ENCODE results near the gene ABI3BP. TPM values are rescaled to one million over a fixed set of nuclear protein-coding genes. Genes with fewer than 3 reads are reported as not detected.

ABI3BP gene
- total and polyA plus RNA-seq, 4 donors = 21.9 to 87.5 (median 59.9) TPM

DNA sequence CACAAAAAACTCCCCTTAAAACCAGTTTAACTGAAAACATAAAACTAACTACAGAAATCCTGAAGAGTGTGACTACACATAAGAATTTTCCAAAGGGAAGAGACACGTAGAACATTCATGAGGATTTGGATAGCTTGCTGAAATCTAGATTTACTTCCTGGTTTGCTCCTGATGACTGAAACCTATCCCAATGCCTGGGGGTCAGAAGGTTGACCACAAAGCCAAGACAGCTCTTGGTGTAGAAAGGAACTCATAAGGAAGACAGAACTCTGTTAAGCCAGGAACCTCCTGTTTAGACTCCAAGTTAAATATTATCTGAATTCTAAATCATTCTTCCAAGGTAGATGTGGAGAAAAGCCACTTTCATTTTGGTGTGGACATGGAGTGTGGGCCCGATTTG is 191.1 kb downstream of the ABI3BP start:
- Histone ChIP-seq H3K9ac (ENCODE audit: insufficient read depth in 1 of 2, low read length in 2 of 2) (no peak overlapping the region), H3K27ac (ENCODE audit: low read depth in 1 of 2, low read length in 1 of 2) (no peak overlapping the region), H3K4me1 (ENCODE audit: control insufficient read depth in 5 of 5, insufficient read depth in 5 of 5, low read length in 5 of 5) (peaks cover 0 to 6% (median 0%) of the 10 kb centered on the region in 5 donors), H3K27me3 (ENCODE audit: control insufficient read depth in 3 of 3, insufficient read depth in 3 of 3, low read length in 2 of 3) (no peaks in the 10 kb centered on the region), H3K9me3 (ENCODE audit: control insufficient read depth in 4 of 4, insufficient read depth in 3 of 4, low read length in 3 of 4) (no peaks in the 10 kb centered on the region), H3K36me3 (ENCODE audit: control insufficient read depth in 4 of 4, insufficient read depth in 4 of 4, low read length in 4 of 4) (no peaks in the 10 kb centered on the region), H3K4me3 (no peak overlapping the region)
- WGBS, 2 donors = 88% methylated on average over 2 of the region's 2 CpGs
- no peak for DNase-seq
- TF ChIP-seq, protein P1, sequence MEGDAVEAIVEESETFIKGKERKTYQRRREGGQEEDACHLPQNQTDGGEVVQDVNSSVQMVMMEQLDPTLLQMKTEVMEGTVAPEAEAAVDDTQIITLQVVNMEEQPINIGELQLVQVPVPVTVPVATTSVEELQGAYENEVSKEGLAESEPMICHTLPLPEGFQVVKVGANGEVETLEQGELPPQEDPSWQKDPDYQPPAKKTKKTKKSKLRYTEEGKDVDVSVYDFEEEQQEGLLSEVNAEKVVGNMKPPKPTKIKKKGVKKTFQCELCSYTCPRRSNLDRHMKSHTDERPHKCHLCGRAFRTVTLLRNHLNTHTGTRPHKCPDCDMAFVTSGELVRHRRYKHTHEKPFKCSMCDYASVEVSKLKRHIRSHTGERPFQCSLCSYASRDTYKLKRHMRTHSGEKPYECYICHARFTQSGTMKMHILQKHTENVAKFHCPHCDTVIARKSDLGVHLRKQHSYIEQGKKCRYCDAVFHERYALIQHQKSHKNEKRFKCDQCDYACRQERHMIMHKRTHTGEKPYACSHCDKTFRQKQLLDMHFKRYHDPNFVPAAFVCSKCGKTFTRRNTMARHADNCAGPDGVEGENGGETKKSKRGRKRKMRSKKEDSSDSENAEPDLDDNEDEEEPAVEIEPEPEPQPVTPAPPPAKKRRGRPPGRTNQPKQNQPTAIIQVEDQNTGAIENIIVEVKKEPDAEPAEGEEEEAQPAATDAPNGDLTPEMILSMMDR (IDR thresholded peaks at IDR 0.05; ENCODE audit: control extremely low read depth, extremely low read depth) = no peak
- ATAC-seq (ENCODE audit: insufficient read depth, low FRiP score) = no peak

GRCh38 chr3:100798012-100798411 is 195.2 kb downstream of the ABI3BP start:
- ATAC-seq (ENCODE audit: insufficient read depth, low FRiP score) = no peak
- DNase-seq = peak in 1 of 3 donors; percentile 20

GRCh38 chr3:100796556-100796955 is 196.7 kb downstream of the ABI3BP start:
- Histone ChIP-seq H3K9ac (ENCODE audit: insufficient read depth in 1 of 2, low read length in 2 of 2) (no peak overlapping the region), H3K4me1 (ENCODE audit: control insufficient read depth in 5 of 5, insufficient read depth in 5 of 5, low read length in 5 of 5) (peaks cover 0 to 10% (median 2%) of the 10 kb centered on the region in 5 donors), H3K4me3 (no peak overlapping the region), H3K9me3 (ENCODE audit: control insufficient read depth in 4 of 4, insufficient read depth in 3 of 4, low read length in 3 of 4) (no peaks in the 10 kb centered on the region), H3K27me3 (ENCODE audit: control insufficient read depth in 3 of 3, insufficient read depth in 3 of 3, low read length in 2 of 3) (no peaks in the 10 kb centered on the region), H3K27ac (ENCODE audit: low read depth in 1 of 2, low read length in 1 of 2) (no peak overlapping the region), H3K36me3 (ENCODE audit: control insufficient read depth in 4 of 4, insufficient read depth in 4 of 4, low read length in 4 of 4) (no peaks in the 10 kb centered on the region)
- TF ChIP-seq, protein P1 (IDR thresholded peaks at IDR 0.05; ENCODE audit: control extremely low read depth, extremely low read depth) = no peak
- DNase-seq (peak in 2 of 3 donors; percentile 48 to 50), ATAC-seq (ENCODE audit: insufficient read depth, low FRiP score) (no peak)
- WGBS, 2 donors = 6 to 10% methylated on average over 2 of the region's 2 CpGs

More at GRCh38 chr3:100798012-100798411, 195.2 kb downstream of the ABI3BP start:
- Histone ChIP-seq H3K9ac (ENCODE audit: insufficient read depth in 1 of 2, low read length in 2 of 2) (no peak overlapping the region), H3K27ac (ENCODE audit: low read depth in 1 of 2, low read length in 1 of 2) (no peak overlapping the region), H3K4me3 (no peak overlapping the region), H3K4me1 (ENCODE audit: control insufficient read depth in 5 of 5, insufficient read depth in 5 of 5, low read length in 5 of 5) (peaks cover 0 to 10% (median 2%) of the 10 kb centered on the region in 5 donors), H3K36me3 (ENCODE audit: control insufficient read depth in 4 of 4, insufficient read depth in 4 of 4, low read length in 4 of 4) (no peaks in the 10 kb centered on the region), H3K27me3 (ENCODE audit: control insufficient read depth in 3 of 3, insufficient read depth in 3 of 3, low read length in 2 of 3) (no peaks in the 10 kb centered on the region), H3K9me3 (ENCODE audit: control insufficient read depth in 4 of 4, insufficient read depth in 3 of 4, low read length in 3 of 4) (no peaks in the 10 kb centered on the region)
- TF ChIP-seq, protein P1 (IDR thresholded peaks at IDR 0.05; ENCODE audit: control extremely low read depth, extremely low read depth) = no peak
- WGBS, 2 donors = 58 to 65% methylated on average over 1 of the region's 1 CpG

- H3K4me1 ChIP-seq (ENCODE audit: control insufficient read depth in 5 of 5, insufficient read depth in 5 of 5, low read length in 5 of 5) = no peaks in the 10 kb centered on the region
- H3K36me3 ChIP-seq (ENCODE audit: control insufficient read depth in 4 of 4, insufficient read depth in 4 of 4, low read length in 4 of 4) = peaks cover 0 to 9% (median 4%) of the 10 kb centered on the region in 4 donors
- no peak overlapping the region for H3K4me3 ChIP-seq
- TF ChIP-seq, protein P1 (IDR thresholded peaks at IDR 0.05; ENCODE audit: control extremely low read depth, extremely low read depth) = no peak
- no peak overlapping the region for H3K9ac ChIP-seq (ENCODE audit: insufficient read depth in 1 of 2, low read length in 2 of 2)
- H3K27me3 ChIP-seq (ENCODE audit: control insufficient read depth in 3 of 3, insufficient read depth in 3 of 3, low read length in 2 of 3) = no peaks in the 10 kb centered on the region
- peaks cover 0 to 8% (median 2%) of the 10 kb centered on the region in 4 donors for H3K9me3 ChIP-seq (ENCODE audit: control insufficient read depth in 4 of 4, insufficient read depth in 3 of 4, low read length in 3 of 4)
- DNase-seq = no peak
- 95 to 97% methylated on average over 2 of the region's 2 CpGs for WGBS, 2 donors
- H3K27ac ChIP-seq (ENCODE audit: low read depth in 1 of 2, low read length in 1 of 2) = no peak overlapping the region
- ATAC-seq (ENCODE audit: insufficient read depth, low FRiP score) = no peak
These were observed 203.6 kb downstream of the ABI3BP start for GRCh38 chr3:100789579-100789978.
